D721Med (cell line): ENCODE results near the gene MCF2L2.

ENCODE experiments used
- DNase-seq: peaks from one replicate; pipeline ENCODE4 v3.0.0; 2011; ENCODE audit warnings: low spot score; ENCODE audit not compliant: insufficient read length
- FAIRE-seq: peaks from 2 replicates; lab custom pipeline; 2011; peaks lifted over from hg19 to GRCh38; lab: Jason Lieb, UNC
- CTCF ChIP-seq: IDR thresholded peaks from 2 replicates; pipeline ENCODE4 v1.5.1; 2012; ENCODE audit warnings: mild to moderate bottlenecking, control low read depth; ENCODE audit not compliant: insufficient read depth; ENCODE audit errors: missing control alignments

MCF2L2 gene

GRCh38 chr3:183212096-183212495 is 216.3 kb downstream of the MCF2L2 start:
- TF ChIP-seq CTCF, result no peak
- FAIRE-seq, result no peak
- no peak for DNase-seq

- DNase-seq, result no peak
- FAIRE-seq, result no peak
- TF ChIP-seq CTCF, result no peak
Observed at GRCh38 chr3:183211352-183211751, 217.1 kb downstream of the MCF2L2 start.

- no peak for DNase-seq
- no peak for FAIRE-seq
- no peak for TF ChIP-seq CTCF
Observed at GRCh38 chr3:183210862-183211341, 217.5 kb downstream of the MCF2L2 start.

- TF ChIP-seq CTCF, result no peak
- FAIRE-seq, result no peak
Observed at GRCh38 chr3:183210341-183210740, 218.1 kb downstream of the MCF2L2 start.

GRCh38 chr3:183208800-183209199 is 219.6 kb downstream of the MCF2L2 start:
- FAIRE-seq, result no peak
- no peak for DNase-seq
- TF ChIP-seq CTCF, result no peak

More at GRCh38 chr3:183210341-183210740, 218.1 kb downstream of the MCF2L2 start:
- DNase-seq, result no peak

GRCh38 chr3:183208260-183208659 is 220.2 kb downstream of the MCF2L2 start:
- no peak for DNase-seq
- no peak for TF ChIP-seq CTCF
- no peak for FAIRE-seq

GRCh38 chr3:183203670-183204069 is 224.7 kb downstream of the MCF2L2 start:
- FAIRE-seq (no peak), DNase-seq (no peak)
- no peak for TF ChIP-seq CTCF
